PC-3 (cell line): Measurements from ENCODE around the gene ANKRD13B. TPM values are rescaled to one million over a fixed set of nuclear protein-coding genes. Genes with fewer than 3 reads are reported as not detected.

ENCODE experiments used
- ATAC-seq: fragments of 200-7000 bp; cut with Tn5 transposase; 2 replicates; pipeline ENCODE4 v1.9.1; 2020; ENCODE audit warnings: mild to moderate bottlenecking, moderate library complexity
- BruUV-seq: library from RNA; stranded (reverse); fragments of 400-500 nt; replicated peaks from 2 replicates; lab custom pipeline; 2021; lab: Mats Ljungman, UMichigan
- CTCF ChIA-PET: fragments of 300-600 bp; sonication (Branson Sonifier 250); formaldehyde crosslinking; loops from one replicate; lab custom pipeline; 2022; ENCODE audit warnings: antibody characterized with exemption; lab: Charles Lee
- POLR2A ChIA-PET: fragments of 300-600 bp; sonication (Branson Sonifier 250); formaldehyde crosslinking; loops from one replicate; lab custom pipeline; 2022; ENCODE audit warnings: antibody characterized with exemption; ENCODE audit not compliant: unreplicated experiment; lab: Charles Lee
- DNase-seq: peaks from one replicate; pipeline ENCODE4 v3.0.0-alpha.2; 2015
- H2AFZ ChIP-seq: fragments of 300-600 bp; sonication (generic); 2 replicates; pipeline ENCODE4 v1.6.0; 2016; ENCODE audit warnings: antibody characterized with exemption, low read length
- H3F3A ChIP-seq: fragments of 300-600 bp; sonication (generic); one replicate; pipeline ENCODE4 v1.6.0; 2017; ENCODE audit warnings: antibody characterized with exemption, low read length, control low read depth, mild to moderate bottlenecking; ENCODE audit not compliant: unreplicated experiment
- H3K27ac ChIP-seq: fragments of 300-600 bp; sonication (generic); 2 replicates; pipeline ENCODE4 v1.5.1; 2016; ENCODE audit warnings: mild to moderate bottlenecking, low read length
- H3K27me3 ChIP-seq: fragments of 300-600 bp; sonication (generic); 2 replicates; pipeline ENCODE4 v1.6.1; 2016; ENCODE audit warnings: low read length, mixed read lengths
- H3K36me3 ChIP-seq: fragments of 300-600 bp; sonication (generic); 2 replicates; pipeline ENCODE4 v1.6.1; 2016; ENCODE audit warnings: low read depth, mixed run types, low read length, mixed read lengths
- H3K4me1 ChIP-seq: fragments of 300-600 bp; sonication (generic); 2 replicates; pipeline ENCODE4 v1.5.1; 2016; ENCODE audit warnings: low read length; ENCODE audit not compliant: insufficient read depth
- H3K4me2 ChIP-seq: fragments of 300-600 bp; sonication (generic); 2 replicates; pipeline ENCODE4 v1.6.0; 2016; ENCODE audit warnings: low read length
- H3K4me3 ChIP-seq: fragments of 300-600 bp; sonication (generic); 2 replicates; pipeline ENCODE4 v1.5.1; 2016; ENCODE audit warnings: mild to moderate bottlenecking, low read length, mixed read lengths
- H3K79me2 ChIP-seq: fragments of 300-600 bp; sonication (generic); 2 replicates; pipeline ENCODE4 v1.6.1; 2017; ENCODE audit warnings: low read length, mixed read lengths
- H3K9ac ChIP-seq: fragments of 300-600 bp; sonication (generic); 2 replicates; pipeline ENCODE4 v1.6.0; 2016; ENCODE audit warnings: mild to moderate bottlenecking, low read length
- H3K9me2 ChIP-seq: fragments of 300-600 bp; sonication (generic); replicated peaks from 2 replicates; pipeline ENCODE4 v1.6.1; 2016; ENCODE audit warnings: mixed run types, low read length, mixed read lengths
- H3K9me3 ChIP-seq: fragments of 300-600 bp; sonication (generic); 2 replicates; pipeline ENCODE4 v1.6.1; 2016; ENCODE audit warnings: low read length, mixed read lengths
- H4K20me1 ChIP-seq: fragments of 300-600 bp; sonication (generic); 2 replicates; pipeline ENCODE4 v1.6.1; 2016; ENCODE audit warnings: low read length, mixed read lengths
- CTCF ChIP-seq: fragments of 300-600 bp; sonication (generic); conservative IDR thresholded peaks from 2 replicates; pipeline ENCODE4 v1.5.1; 2017; ENCODE audit warnings: antibody characterized with exemption, low read depth, mild to moderate bottlenecking, low read length
- EZH2 ChIP-seq: fragments of 300-600 bp; sonication (generic); IDR thresholded peaks from one replicate; pipeline ENCODE4 v1.6.1; 2017; ENCODE audit warnings: antibody characterized with exemption, mild to moderate bottlenecking, low read length; ENCODE audit not compliant: unreplicated experiment
- EZH2phosphoT487 ChIP-seq: fragments of 300-600 bp; sonication (generic); IDR thresholded peaks from 2 replicates; pipeline ENCODE4 v1.6.1; 2018; ENCODE audit warnings: mild to moderate bottlenecking, antibody characterized with exemption, low read length, borderline replicate concordance
- intact Hi-C: fragments of 100-400 bp; cut with micrococcal nuclease; formaldehyde crosslinking; loops from 2 replicates; pipeline ENCODE4 v1.9.0; 2023
- total RNA-seq: library from RNA; depleted of rRNA; stranded (reverse); fragments of >200 nt; gene quantifications from 2 replicates; pipeline ENCODE4 v1.2.3, GENCODE V29; 2014; rRNA removed

ANKRD13B gene
- total RNA-seq, 1 experiment from 2014 or later, result 11.2 TPM

GRCh38 chr17:29659155-29659554, 66.2 kb downstream of the ANKRD13B start:
- BruUV-seq, result no TSS peak
- no peaks in the 10 kb centered on the region for H3F3A ChIP-seq
- H2AFZ ChIP-seq, result no peak overlapping the region
- DNase-seq (no peak), ATAC-seq (no peak)
- no peaks in the 10 kb centered on the region for H3K79me2 ChIP-seq
- no peaks in the 10 kb centered on the region for H4K20me1 ChIP-seq
- H3K9me3 ChIP-seq, result no peaks in the 10 kb centered on the region
- intact Hi-C loops, result no loop called here
- no peak overlapping the region for H3K27ac ChIP-seq
- ChIA-PET POLR2A (no interaction called here), CTCF (no interaction called here)
- H3K27me3 ChIP-seq, result no peaks in the 10 kb centered on the region
- peaks cover 12% of the 10 kb centered on the region for H3K4me1 ChIP-seq
- no peak overlapping the region for H3K4me3 ChIP-seq
- no peaks in the 10 kb centered on the region for H3K36me3 ChIP-seq
- no peak overlapping the region for H3K4me2 ChIP-seq
- TF ChIP-seq CTCF (no peak), EZH2 (no peak), EZH2phosphoT487 (no peak)
- no peaks in the 10 kb centered on the region for H3K9me2 ChIP-seq
- H3K9ac ChIP-seq, result no peak overlapping the region

GRCh38 chr17:29661213-29661612, 68.3 kb downstream of the ANKRD13B start:
- no peak overlapping the region for H3K27ac ChIP-seq
- no peak overlapping the region for H2AFZ ChIP-seq
- no peaks in the 10 kb centered on the region for H3K9me2 ChIP-seq
- no peaks in the 10 kb centered on the region for H3K9me3 ChIP-seq
- TF ChIP-seq EZH2 (no peak), EZH2phosphoT487 (no peak), CTCF (no peak)
- no peak for ATAC-seq
- peaks cover 32% of the 10 kb centered on the region for H3K4me1 ChIP-seq
- no peaks in the 10 kb centered on the region for H4K20me1 ChIP-seq
- H3K36me3 ChIP-seq, result no peaks in the 10 kb centered on the region
- ChIA-PET CTCF (no interaction called here), POLR2A (no interaction called here)
- peaks cover 8% of the 10 kb centered on the region for H3F3A ChIP-seq
- no peak overlapping the region for H3K4me3 ChIP-seq
- BruUV-seq, result no TSS peak
- no peak overlapping the region for H3K4me2 ChIP-seq
- H3K9ac ChIP-seq, result no peak overlapping the region
- H3K79me2 ChIP-seq, result no peaks in the 10 kb centered on the region
- intact Hi-C loops, result no loop called here
- H3K27me3 ChIP-seq, result no peaks in the 10 kb centered on the region
- no peak for DNase-seq

GRCh38 chr17:29663155-29663554, 70.2 kb downstream of the ANKRD13B start:
- Histone ChIP-seq H3K9me3 (no peaks in the 10 kb centered on the region), H3F3A (peaks cover 8% of the 10 kb centered on the region), H3K4me3 (no peak overlapping the region), H3K36me3 (no peaks in the 10 kb centered on the region; the same call in 1 of the 2 replicates), H3K27ac (no peak overlapping the region), H3K79me2 (no peaks in the 10 kb centered on the region), H3K27me3 (no peaks in the 10 kb centered on the region), H3K4me2 (no peak overlapping the region), H3K4me1 (peaks cover 32% of the 10 kb centered on the region), H4K20me1 (no peaks in the 10 kb centered on the region), H3K9me2 (no peaks in the 10 kb centered on the region), H3K9ac (no peak overlapping the region), H2AFZ (no peak overlapping the region)
- intact Hi-C loops, result no loop called here
- CTCF ChIA-PET, result no interaction called here
- TF ChIP-seq EZH2 (no peak), EZH2phosphoT487 (no peak), CTCF (no peak)
- no peak for ATAC-seq
- POLR2A ChIA-PET, result no interaction called here
- DNase-seq, result no peak
- no TSS peak for BruUV-seq

Other genes starting within 250 kb of the ANKRD13B start
- gene TAOK1, start 202.8 kb upstream of the ANKRD13B start, total RNA-seq, result 17.3 and 21.3 TPM in 2 replicates
- 6.3 and 7.9 TPM in 2 replicates for gene ABHD15, start 26.1 kb upstream of the ANKRD13B start, total RNA-seq
- 45.0 and 61.7 TPM in 2 replicates for gene TP53I13, start 24.4 kb upstream of the ANKRD13B start, total RNA-seq
- 24.2 and 32.2 TPM in 2 replicates for gene GIT1, start 3.5 kb upstream of the ANKRD13B start, total RNA-seq
- 0.44 and 0.58 TPM in 2 replicates for gene CORO6, start 29.8 kb downstream of the ANKRD13B start, total RNA-seq